Measurements from ENCODE around the gene SCN9A. TPM values are rescaled to one million over a fixed set of nuclear protein-coding genes. Genes with fewer than 3 reads are reported as not detected.
A peak's percentile ranks its signal among the peaks of the same experiment; 100 is the strongest.

Gene SCN9A
- 1 to 10 TPM; 3.8 to 4.5 TPM for total RNA-seq

GRCh38 chr2:166375736-166376487, at the start of gene SCN9A:
SCN9A (minus strand) TSS chr2:166375944; CDS start chr2:166311756, 64,188 bp downstream.
- DNase-seq (ENCODE audit: low spot score), result peak; percentile 2
- no peak for ATAC-seq (ENCODE audit: insufficient number of reproducible peaks, low FRiP score, low read depth)
- peak within 1 kb of the TSS; percentile 38 to 39 for H3K27ac ChIP-seq

DNA sequence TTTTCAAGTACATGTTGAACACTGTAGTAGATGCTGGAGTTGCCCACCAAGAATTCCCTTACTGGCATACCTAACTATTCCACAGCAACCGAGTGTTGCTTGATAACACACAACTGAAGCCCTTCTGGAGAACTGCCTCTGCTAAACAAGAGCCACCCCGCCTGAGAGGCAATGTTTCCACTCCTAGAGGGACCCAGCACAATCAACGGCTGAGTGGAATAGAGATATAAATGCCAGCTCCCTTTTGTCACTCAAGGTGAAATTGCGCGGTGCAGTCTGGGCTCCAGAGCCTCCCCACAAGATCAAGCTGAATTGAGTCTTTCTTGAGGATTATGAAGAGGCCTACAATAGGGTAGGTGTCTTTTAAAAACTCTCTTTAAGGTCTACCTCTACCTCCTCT, 49.1 kb upstream of the SCN9A start:
- Histone ChIP-seq H3K4me3 (no peak overlapping the region), H3K4me1 (ENCODE audit: control insufficient read depth in 1 of 2, low read depth in 2 of 2) (no peaks in the 10 kb centered on the region), H3K9me3 (no peaks in the 10 kb centered on the region), H3K27me3 (replicated peaks; ENCODE audit: insufficient read depth) (no peaks in the 10 kb centered on the region), H3K36me3 (no peaks in the 10 kb centered on the region), H3K27ac (no peak overlapping the region)
- DNase-seq (ENCODE audit: low spot score) (no peak), ATAC-seq (ENCODE audit: insufficient number of reproducible peaks, low FRiP score, low read depth) (no peak)
- no peak for TF ChIP-seq CTCF (IDR thresholded peaks at IDR 0.05)

More at GRCh38 chr2:166375736-166376487, at the start of gene SCN9A:
- Histone ChIP-seq H3K4me1 (ENCODE audit: control insufficient read depth in 1 of 2, low read depth in 2 of 2) (peaks cover 10 to 13% of the 10 kb centered on the region in 2 donors), H3K27me3 (replicated peaks; ENCODE audit: insufficient read depth) (no peaks in the 10 kb centered on the region), H3K9me3 (no peaks in the 10 kb centered on the region), H3K4me3 (peak within 1 kb of the TSS; percentile 83), H3K36me3 (no peaks in the 10 kb centered on the region)
- no peak for TF ChIP-seq CTCF (IDR thresholded peaks at IDR 0.05)

- DNase-seq (ENCODE audit: low spot score) (no peak), ATAC-seq (ENCODE audit: insufficient number of reproducible peaks, low FRiP score, low read depth) (no peak)
- no peaks in the 10 kb centered on the region for H3K36me3 ChIP-seq
- TF ChIP-seq CTCF (IDR thresholded peaks at IDR 0.05), result no peak
- no peaks in the 10 kb centered on the region for H3K9me3 ChIP-seq
- H3K27ac ChIP-seq, result no peak overlapping the region
- H3K4me1 ChIP-seq (ENCODE audit: control insufficient read depth in 1 of 2, low read depth in 2 of 2), result no peaks in the 10 kb centered on the region
- no peak overlapping the region for H3K4me3 ChIP-seq
- H3K27me3 ChIP-seq (replicated peaks; ENCODE audit: insufficient read depth), result no peaks in the 10 kb centered on the region
Observed at GRCh38 chr2:166419616-166419934, 43.8 kb upstream of the SCN9A start.

DNA sequence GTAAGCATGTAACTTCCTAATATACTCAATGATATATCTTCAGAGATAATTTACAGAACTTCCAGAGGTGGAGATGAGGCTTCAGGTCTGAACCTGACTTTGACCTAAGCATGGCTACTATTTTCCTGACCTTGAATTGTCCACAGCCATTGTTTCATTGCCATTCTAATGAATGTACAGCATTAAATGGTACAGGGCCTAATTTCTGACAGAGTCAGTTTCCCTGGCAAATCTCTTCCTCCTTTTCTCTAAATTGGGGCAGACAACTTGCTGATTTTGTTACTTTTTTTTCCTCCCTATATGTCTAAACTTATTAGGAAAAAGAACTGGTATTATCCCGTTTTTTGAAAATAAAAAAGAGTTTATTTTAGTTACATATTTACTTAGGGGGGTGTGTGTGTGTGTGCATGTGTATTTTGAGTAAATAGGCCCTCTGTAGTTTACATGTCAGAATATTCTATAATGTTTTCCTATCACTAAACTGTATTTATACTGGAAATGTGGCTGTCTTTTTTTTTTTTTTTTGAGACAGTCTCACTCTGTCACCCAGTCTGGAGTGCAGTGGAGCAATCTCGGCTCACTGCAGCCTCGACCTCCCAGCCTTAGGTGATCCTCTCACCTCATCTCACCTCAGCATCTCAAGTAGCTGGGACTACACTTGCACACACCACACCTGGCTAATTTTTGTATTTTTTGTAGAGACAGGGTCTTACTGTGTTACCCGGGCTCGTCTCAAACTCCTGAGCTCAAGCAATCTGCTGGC, 43.3 kb upstream of the SCN9A start:
- Histone ChIP-seq H3K36me3 (no peaks in the 10 kb centered on the region), H3K27ac (no peak overlapping the region), H3K27me3 (replicated peaks; ENCODE audit: insufficient read depth) (no peaks in the 10 kb centered on the region), H3K4me3 (no peak overlapping the region), H3K9me3 (no peaks in the 10 kb centered on the region), H3K4me1 (ENCODE audit: control insufficient read depth in 1 of 2, low read depth in 2 of 2) (no peaks in the 10 kb centered on the region)
- TF ChIP-seq CTCF (IDR thresholded peaks at IDR 0.05), result no peak
- no peak for DNase-seq (ENCODE audit: low spot score)
- ATAC-seq (ENCODE audit: insufficient number of reproducible peaks, low FRiP score, low read depth), result no peak

DNA sequence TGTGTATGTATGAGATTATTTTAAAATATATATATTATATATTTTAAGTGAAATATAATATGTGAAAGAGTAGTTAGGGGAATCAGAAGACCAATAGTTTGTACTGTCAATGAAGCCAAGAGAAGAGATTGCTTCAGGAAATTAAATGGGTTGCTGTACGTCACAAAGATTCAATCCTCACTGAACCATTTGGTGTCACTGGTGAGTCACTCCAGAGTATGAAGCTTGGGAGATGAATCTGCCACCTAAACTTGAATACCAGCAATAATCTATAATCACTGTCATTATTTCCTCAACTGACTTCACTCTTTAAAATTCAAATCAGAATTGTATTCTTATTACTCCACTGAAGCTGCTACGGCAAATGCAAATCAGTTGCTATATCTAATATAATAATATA, 41.9 kb upstream of the SCN9A start:
- no peak for TF ChIP-seq CTCF (IDR thresholded peaks at IDR 0.05)
- ATAC-seq (ENCODE audit: insufficient number of reproducible peaks, low FRiP score, low read depth) (no peak), DNase-seq (ENCODE audit: low spot score) (no peak)
- H3K4me3 ChIP-seq, result no peak overlapping the region
- H3K27me3 ChIP-seq (replicated peaks; ENCODE audit: insufficient read depth), result no peaks in the 10 kb centered on the region
- H3K36me3 ChIP-seq, result no peaks in the 10 kb centered on the region
- H3K9me3 ChIP-seq, result no peaks in the 10 kb centered on the region
- no peaks in the 10 kb centered on the region for H3K4me1 ChIP-seq (ENCODE audit: control insufficient read depth in 1 of 2, low read depth in 2 of 2)
- no peak overlapping the region for H3K27ac ChIP-seq
